B cell (primary cell): ENCODE measurements around the gene MT1M. TPM values are rescaled to one million over a fixed set of nuclear protein-coding genes. Genes with fewer than 3 reads are reported as not detected.
A peak's percentile ranks its signal among the peaks of the same experiment; 100 is the strongest.

Experiments used
- ATAC-seq: fragments of 200-7000 bp; cut with Tn5 transposase; one replicate; pipeline ENCODE4 v1.10.0; 2021; ENCODE audit warnings: low read depth, mild to moderate bottlenecking, moderate number of reproducible peaks, moderate library complexity
- CTCF ChIA-PET: fragments of 350-600 bp; sonication (Branson Sonifier 250); formaldehyde crosslinking; loops from one replicate; lab custom pipeline; 2021; ENCODE audit warnings: antibody characterized with exemption, inconsistent platforms; lab: Charles Lee
- POLR2A ChIA-PET: fragments of 350-600 bp; sonication (Branson Sonifier 250); formaldehyde crosslinking; loops from one replicate; lab custom pipeline; 2021; ENCODE audit warnings: antibody characterized with exemption; lab: Charles Lee
- DNase-seq: peaks from one replicate; pipeline ENCODE4 v3.0.0; 2013
- H2AFZ ChIP-seq: 2 replicates; pipeline ENCODE4 v1.6.1; 2012; ENCODE audit warnings: mild to moderate bottlenecking, low read depth, low read length; ENCODE audit not compliant: insufficient read depth, poor library complexity, severe bottlenecking
- H3K27ac ChIP-seq, 2 donors: 1 replicate in 1 of 2; 2 replicates in 1 of 2; pipeline ENCODE4 v1.5.1; 2012 to 2013; ENCODE audit warnings: low read length in 2 of 2, mild to moderate bottlenecking in 2 of 2, moderate library complexity in 1 of 2
- H3K27me3 ChIP-seq, 4 experiments: fragments of 200-600 bp in 1 of 4; sonication (generic) in 1 of 4; replicated peaks in 1 of 4; 1 replicate in 2 of 4; 2 replicates in 2 of 4; pipeline versions ENCODE4 v1.6.1 to v1.7.0; 2013 to 2016; ENCODE audit warnings: low read length in 3 of 4, mild to moderate bottlenecking in 2 of 4, mixed read lengths in 1 of 4, moderate library complexity in 1 of 4; ENCODE audit not compliant: insufficient read depth in 4 of 4, control insufficient read depth in 3 of 4; ENCODE audit errors: control extremely low read depth in 1 of 4
- H3K36me3 ChIP-seq, 2 experiments: replicated peaks in 1 of 2; 1 replicate in 1 of 2; 2 replicates in 1 of 2; pipeline versions ENCODE4 v1.6.1 to v1.7.1; 2013; ENCODE audit warnings: low read length in 1 of 2; ENCODE audit not compliant: insufficient read depth in 2 of 2, control insufficient read depth in 1 of 2; ENCODE audit errors: control extremely low read depth in 1 of 2, extremely low read depth in 1 of 2
- H3K4me1 ChIP-seq, 2 donors: fragments of 200-600 bp in 1 of 2; sonication (generic) in 1 of 2; 1 replicate in 1 of 2; 2 replicates in 1 of 2; pipeline versions ENCODE4 v1.5.1 to v1.6.1; 2013 to 2017; ENCODE audit warnings: low read length in 2 of 2; ENCODE audit not compliant: control insufficient read depth in 2 of 2, insufficient read depth in 2 of 2
- H3K4me2 ChIP-seq: replicated peaks from 2 replicates; pipeline ENCODE3; 2012; ENCODE audit warnings: mild to moderate bottlenecking, low read depth, low read length; ENCODE audit not compliant: poor library complexity, severe bottlenecking
- H3K4me3 ChIP-seq, 5 experiments: fragments of 200-600 bp in 1 of 5; sonication (generic) in 1 of 5; 1 replicate in 3 of 5; 2 replicates in 2 of 5; pipeline versions ENCODE4 v1.5.1 to v1.7.0; 2011 to 2016; ENCODE audit warnings: low read length in 4 of 5, mild to moderate bottlenecking in 4 of 5, low read depth in 2 of 5, control low read depth in 1 of 5, moderate library complexity in 1 of 5; ENCODE audit not compliant: insufficient read depth in 1 of 5; ENCODE audit errors: control extremely low read depth in 1 of 5, extremely low read depth in 1 of 5
- H3K79me2 ChIP-seq: fragments of 200-600 bp; sonication (generic); one replicate; pipeline ENCODE4 v1.6.0; 2016; ENCODE audit warnings: low read length; ENCODE audit not compliant: control insufficient read depth, insufficient read depth
- H3K9ac ChIP-seq: fragments of 200-600 bp; sonication (generic); 2 replicates; pipeline ENCODE4 v1.6.1; 2017; ENCODE audit warnings: mild to moderate bottlenecking, low read length, moderate library complexity
- H3K9me3 ChIP-seq, 3 donors: one replicate each; pipeline versions ENCODE4 v1.6.1 to v1.7.1; 2013; ENCODE audit warnings: low read length in 2 of 3; ENCODE audit not compliant: control insufficient read depth in 2 of 3, insufficient read depth in 1 of 3; ENCODE audit errors: control extremely low read depth in 1 of 3
- H4K20me1 ChIP-seq: 2 replicates; pipeline ENCODE4 v1.6.0; 2012; ENCODE audit warnings: mild to moderate bottlenecking, low read length; ENCODE audit not compliant: insufficient read depth, control insufficient read depth, poor library complexity, severe bottlenecking
- H3K27ac Mint-ChIP-seq: one replicate; pipeline ENCODE4 v1.8.0; 2021; ENCODE audit warnings: mixed read lengths
- H3K27me3 Mint-ChIP-seq: one replicate; pipeline ENCODE4 v1.8.0; 2021; ENCODE audit warnings: mixed read lengths
- H3K4me1 Mint-ChIP-seq: one replicate; pipeline ENCODE4 v1.8.0; 2021; ENCODE audit warnings: mixed read lengths
- H3K4me3 Mint-ChIP-seq: one replicate; pipeline ENCODE4 v1.8.0; 2021; ENCODE audit warnings: mixed read lengths
- H3K9me3 Mint-ChIP-seq: one replicate; pipeline ENCODE4 v1.8.0; 2022; ENCODE audit warnings: mixed read lengths; ENCODE audit not compliant: insufficient read depth
- CTCF ChIP-seq: fragments of 200-600 bp; IDR thresholded peaks from one replicate; pipeline ENCODE4 v1.8.0; 2022; ENCODE audit warnings: antibody characterized with exemption, mild to moderate bottlenecking
- EZH2 ChIP-seq: IDR thresholded peaks from 2 replicates; pipeline ENCODE4 v1.6.1; 2012; ENCODE audit warnings: borderline replicate concordance, low read depth, mild to moderate bottlenecking, moderate library complexity, low read length; ENCODE audit not compliant: insufficient read depth, poor library complexity, severe bottlenecking
- WGBS: methylation state at CpG from one replicate; pipeline ENCODE4 v1.1.5; 2013; ENCODE audit warnings: missing lambda C conversion rate; ENCODE audit not compliant: insufficient coverage; 5-methylcytosine and 5-hydroxymethylcytosine counted together
- intact Hi-C: fragments of 100-400 bp; cut with micrococcal nuclease; formaldehyde crosslinking; loops from one replicate; pipeline ENCODE4 v1.10.0; 2022
- polyA plus RNA-seq: library from polyadenylated mRNA; depleted of rRNA; stranded (reverse); fragments of >200 nt; gene quantifications from 2 replicates; pipeline ENCODE4 v1.2.3, GENCODE V29; 2012
- total RNA-seq, 2 donors: library from RNA; stranded (reverse); fragments of 120-200 nt in 1 of 2; gene quantifications; 1 replicate in 1 of 2; 2 replicates in 1 of 2; pipeline versions ENCODE4 v1.2.3 to v1.2.4, GENCODE V29; 2013 to 2022

The MT1M gene
- total and polyA plus RNA-seq, 2 donors (not counting 1 experiment from before 2014, with no cell fraction given): not detected

- Mint-ChIP-seq H3K9me3 (no peaks in the 10 kb centered on the region), H3K4me1 (peaks cover 10% of the 10 kb centered on the region), H3K4me3 (peak overlapping the region; percentile 9), H3K27ac (no peak overlapping the region), H3K27me3 (peaks cover 36% of the 10 kb centered on the region)
- Histone ChIP-seq H3K9ac (peak overlapping the region; percentile 23), H3K4me2 (peak overlapping the region; percentile 70), H3K79me2 (no peaks in the 10 kb centered on the region), H3K9me3 (no peaks in the 10 kb centered on the region), H3K36me3 (no peaks in the 10 kb centered on the region), H3K4me3 (peak overlapping the region in 1 of 5 experiments; percentile 30), H3K27ac (no peak overlapping the region), H2AFZ (no peak overlapping the region), H3K27me3 (peaks cover 0 to 33% (median 17%) of the 10 kb centered on the region in 4 experiments), H3K4me1 (peaks cover 10% of the 10 kb centered on the region in 2 donors), H4K20me1 (no peaks in the 10 kb centered on the region)
- ATAC-seq: no peak
- TF ChIP-seq CTCF (no peak), EZH2 (no peak)
- 52% methylated on average over 22 of the region's 23 CpGs for WGBS
- intact Hi-C loops: no loop called here
- DNase-seq: no peak
- POLR2A ChIA-PET: interaction anchor here (0.7 kb wide), 1 partner anchor 425 kb away, joined by 7 read pairs; no protein-coding TSS in a partner anchor
- CTCF ChIA-PET: interaction anchor here (1.4 kb wide), 1 partner anchor 16 kb away, joined by 6 read pairs; no protein-coding TSS in a partner anchor
These were observed 15.7 kb upstream of the MT1M start for GRCh38 chr16:56616608-56617211.
